ENCODE results near the gene TSKU. TPM values are rescaled to one million over a fixed set of nuclear protein-coding genes. Genes with fewer than 3 reads are reported as not detected.
A peak's percentile ranks its signal among the peaks of the same experiment; 100 is the strongest.

Gene TSKU
- total and polyA plus RNA-seq, 9 of the 15 experiments (the other 6 are each of a cell fraction or from before 2014, with no cell fraction given), result 0.60 to 11.9 (median 8.4) TPM

- TF ChIP-seq ZBTB11 (CRISPR knock-in tag; IDR thresholded peaks at IDR 0.05), result no peak
- no peak for TF ChIP-seq EHMT2 (IDR thresholded peaks at IDR 0.05)
- no peak for TF ChIP-seq PML (IDR thresholded peaks at IDR 0.05; ENCODE audit: low read length)
- TF ChIP-seq L3MBTL2 (IDR thresholded peaks at IDR 0.05), result peak; percentile 94
- 0 out of 2 replicates have a peak, but pooled peaks have one; percentile 50 for TF ChIP-seq SMAD4 (CRISPR knock-in tag; conservative IDR thresholded peaks at IDR 0.05)
- TF ChIP-seq ZFP30 (CRISPR knock-in tag; IDR thresholded peaks at IDR 0.05; ENCODE audit: borderline replicate concordance), result no peak
- no peak for TF ChIP-seq NFYB (IDR thresholded peaks at IDR 0.05; ENCODE audit: extremely low read depth, insufficient read length)
- TF ChIP-seq CREB1 (IDR thresholded peaks at IDR 0.05), result peak; percentile 79
- TF ChIP-seq CREB1 (CRISPR knock-in tag; IDR thresholded peaks at IDR 0.05), result peak; percentile 62; the same call in 1 of the 2 replicates
- TF ChIP-seq, protein P1, sequence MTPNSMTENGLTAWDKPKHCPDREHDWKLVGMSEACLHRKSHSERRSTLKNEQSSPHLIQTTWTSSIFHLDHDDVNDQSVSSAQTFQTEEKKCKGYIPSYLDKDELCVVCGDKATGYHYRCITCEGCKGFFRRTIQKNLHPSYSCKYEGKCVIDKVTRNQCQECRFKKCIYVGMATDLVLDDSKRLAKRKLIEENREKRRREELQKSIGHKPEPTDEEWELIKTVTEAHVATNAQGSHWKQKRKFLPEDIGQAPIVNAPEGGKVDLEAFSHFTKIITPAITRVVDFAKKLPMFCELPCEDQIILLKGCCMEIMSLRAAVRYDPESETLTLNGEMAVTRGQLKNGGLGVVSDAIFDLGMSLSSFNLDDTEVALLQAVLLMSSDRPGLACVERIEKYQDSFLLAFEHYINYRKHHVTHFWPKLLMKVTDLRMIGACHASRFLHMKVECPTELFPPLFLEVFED (CRISPR knock-in tag; conservative IDR thresholded peaks at IDR 0.05), result no peak
- TF ChIP-seq ARHGAP35 (IDR thresholded peaks at IDR 0.05; ENCODE audit: partially characterized antibody), result no peak
- no peak for TF ChIP-seq PATZ1 (CRISPR knock-in tag; IDR thresholded peaks at IDR 0.05; ENCODE audit: borderline replicate concordance)
- no peak for TF ChIP-seq FOXP1 (CRISPR knock-in tag; IDR thresholded peaks at IDR 0.05)
- TF ChIP-seq GATA2 (CRISPR knock-in tag; IDR thresholded peaks at IDR 0.05), result peak; percentile 81
- TF ChIP-seq, protein P2, sequence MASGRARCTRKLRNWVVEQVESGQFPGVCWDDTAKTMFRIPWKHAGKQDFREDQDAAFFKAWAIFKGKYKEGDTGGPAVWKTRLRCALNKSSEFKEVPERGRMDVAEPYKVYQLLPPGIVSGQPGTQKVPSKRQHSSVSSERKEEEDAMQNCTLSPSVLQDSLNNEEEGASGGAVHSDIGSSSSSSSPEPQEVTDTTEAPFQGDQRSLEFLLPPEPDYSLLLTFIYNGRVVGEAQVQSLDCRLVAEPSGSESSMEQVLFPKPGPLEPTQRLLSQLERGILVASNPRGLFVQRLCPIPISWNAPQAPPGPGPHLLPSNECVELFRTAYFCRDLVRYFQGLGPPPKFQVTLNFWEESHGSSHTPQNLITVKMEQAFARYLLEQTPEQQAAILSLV (tag; IDR thresholded peaks at IDR 0.05), result no peak
- TF ChIP-seq USF1 (CRISPR knock-in tag; IDR thresholded peaks at IDR 0.05), result no peak
- TF ChIP-seq TBP (optimal IDR thresholded peaks at IDR 0.05; ENCODE audit: low read depth, low read length), result peak; percentile 35
- TF ChIP-seq, protein P3, sequence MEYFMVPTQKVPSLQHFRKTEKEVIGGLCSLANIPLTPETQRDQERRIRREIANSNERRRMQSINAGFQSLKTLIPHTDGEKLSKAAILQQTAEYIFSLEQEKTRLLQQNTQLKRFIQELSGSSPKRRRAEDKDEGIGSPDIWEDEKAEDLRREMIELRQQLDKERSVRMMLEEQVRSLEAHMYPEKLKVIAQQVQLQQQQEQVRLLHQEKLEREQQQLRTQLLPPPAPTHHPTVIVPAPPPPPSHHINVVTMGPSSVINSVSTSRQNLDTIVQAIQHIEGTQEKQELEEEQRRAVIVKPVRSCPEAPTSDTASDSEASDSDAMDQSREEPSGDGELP (CRISPR knock-in tag; IDR thresholded peaks at IDR 0.05; ENCODE audit: borderline replicate concordance), result peak; percentile 41; the same call in 1 of the 2 replicates
- peak; percentile 44; the same call in 1 of the 2 replicates for TF ChIP-seq BHLHE40 (IDR thresholded peaks at IDR 0.05; ENCODE audit: low read length)
These were observed 47.3 kb upstream of the TSKU start (continued) for GRCh38 chr11:76735841-76736240.

All from K562 (cell line).